Smooth muscle cell (in vitro differentiated cells): Measurements from ENCODE around the gene AKT3. TPM values are rescaled to one million over a fixed set of nuclear protein-coding genes. Genes with fewer than 3 reads are reported as not detected.

Source experiments
- DNase-seq: peaks from one replicate; lab custom pipeline; 2025; ENCODE audit not compliant: unreplicated experiment; lab: John Stamatoyannopoulos, UW
- H2AFZ ChIP-seq: fragments of 200-600 bp; sonication (generic); 2 replicates; pipeline ENCODE4 v1.6.0; 2016; ENCODE audit warnings: antibody characterized with exemption, low read depth, mild to moderate bottlenecking
- H3F3A ChIP-seq: fragments of 200-600 bp; sonication (generic); 2 replicates; pipeline ENCODE4 v1.6.0; 2017; ENCODE audit warnings: antibody characterized with exemption, low read depth
- H3K27ac ChIP-seq: fragments of 200-600 bp; sonication (generic); 2 replicates; pipeline ENCODE4 v1.5.1; 2016; ENCODE audit warnings: low read depth, mild to moderate bottlenecking
- H3K27me3 ChIP-seq: fragments of 200-600 bp; sonication (generic); 2 replicates; pipeline ENCODE4 v1.6.1; 2016; ENCODE audit warnings: low read depth, mild to moderate bottlenecking
- H3K36me3 ChIP-seq: fragments of 200-600 bp; sonication (generic); 2 replicates; pipeline ENCODE4 v1.5.1; 2016; ENCODE audit warnings: low read depth
- H3K4me1 ChIP-seq: fragments of 200-600 bp; sonication (generic); 2 replicates; pipeline ENCODE4 v1.5.1; 2016; ENCODE audit warnings: low read depth
- H3K4me2 ChIP-seq: fragments of 200-600 bp; sonication (generic); 2 replicates; pipeline ENCODE4 v1.6.0; 2016; ENCODE audit warnings: mild to moderate bottlenecking
- H3K4me3 ChIP-seq: fragments of 200-600 bp; sonication (generic); 2 replicates; pipeline ENCODE4 v1.5.1; 2016; ENCODE audit warnings: mild to moderate bottlenecking
- H3K79me2 ChIP-seq: fragments of 200-600 bp; sonication (generic); 2 replicates; pipeline ENCODE4 v1.6.0; 2016; ENCODE audit warnings: low read depth, mild to moderate bottlenecking
- H3K9ac ChIP-seq: fragments of 200-600 bp; sonication (generic); 2 replicates; pipeline ENCODE4 v1.6.0; 2016; ENCODE audit warnings: low read depth
- H3K9me3 ChIP-seq: fragments of 200-600 bp; sonication (generic); replicated peaks from 2 replicates; pipeline ENCODE4 v1.5.1; 2016; ENCODE audit warnings: low read depth
- H4K20me1 ChIP-seq: fragments of 200-600 bp; sonication (generic); 2 replicates; pipeline ENCODE4 v1.6.0; 2016; ENCODE audit warnings: low read depth
- CTCF ChIP-seq: fragments of 200-600 bp; sonication (generic); IDR thresholded peaks from 2 replicates; pipeline ENCODE4 v1.5.1; 2017; ENCODE audit warnings: borderline replicate concordance, mild to moderate bottlenecking, antibody characterized with exemption; ENCODE audit not compliant: insufficient read depth, poor library complexity, severe bottlenecking
- WGBS: methylation state at CpG from one replicate; pipeline ENCODE4 v1.1.7; 2016; ENCODE audit warnings: low lambda C conversion rate; 5-methylcytosine and 5-hydroxymethylcytosine counted together
- polyA plus RNA-seq: library from polyadenylated mRNA; unstranded; fragments of >200 nt; fragmentation: Nextera tagmentation; extraction: Ambion mirVana; gene quantifications from 2 replicates; pipeline ENCODE4 v1.2.1, GENCODE V29; 2016
- total RNA-seq: library from RNA; depleted of rRNA; stranded (reverse); fragments of >200 nt; gene quantifications from 2 replicates; pipeline ENCODE4 v1.2.3, GENCODE V29; 2014

Gene AKT3
- total and polyA plus RNA-seq, 2 experiments from 2014 or later: 5.5 to 32.3 TPM

- Histone ChIP-seq H3K4me2 (no peak overlapping the region), H3K4me3 (no peak overlapping the region), H3K27me3 (no peaks in the 10 kb centered on the region), H4K20me1 (peaks cover 38% of the 10 kb centered on the region), H3K36me3 (no peaks in the 10 kb centered on the region), H3F3A (no peaks in the 10 kb centered on the region), H3K4me1 (peaks cover 2% of the 10 kb centered on the region), H3K79me2 (peaks cover 44% of the 10 kb centered on the region), H3K27ac (no peak overlapping the region), H3K9me3 (no peaks in the 10 kb centered on the region), H2AFZ (no peak overlapping the region), H3K9ac (no peak overlapping the region)
- TF ChIP-seq CTCF: peak; percentile 21
- WGBS: 96% methylated on average over 3 of the region's 3 CpGs
- no peak for DNase-seq
These were observed 141.8 kb downstream of the AKT3 start for GRCh38 chr1:243708210-243708609.

- no peaks in the 10 kb centered on the region for H3K36me3 ChIP-seq
- H3F3A ChIP-seq: no peaks in the 10 kb centered on the region
- H3K4me2 ChIP-seq: no peak overlapping the region
- no peaks in the 10 kb centered on the region for H3K4me1 ChIP-seq
- no peak for DNase-seq
- peaks cover 34% of the 10 kb centered on the region for H3K79me2 ChIP-seq
- no peak overlapping the region for H3K4me3 ChIP-seq
- no peak overlapping the region for H3K27ac ChIP-seq
- H3K9ac ChIP-seq: no peak overlapping the region
- H4K20me1 ChIP-seq: peaks cover 30% of the 10 kb centered on the region
- TF ChIP-seq CTCF: no peak
- no peaks in the 10 kb centered on the region for H3K9me3 ChIP-seq
- no peak overlapping the region for H2AFZ ChIP-seq
- WGBS: 99% methylated on average over 2 of the region's 2 CpGs
- no peaks in the 10 kb centered on the region for H3K27me3 ChIP-seq
These were observed 143.5 kb downstream of the AKT3 start for GRCh38 chr1:243706563-243706962.

GRCh38 chr1:243705585-243705984, 144.5 kb downstream of the AKT3 start:
- Histone ChIP-seq H3K4me1 (no peaks in the 10 kb centered on the region), H3K79me2 (peaks cover 25% of the 10 kb centered on the region), H3K9ac (no peak overlapping the region), H3K36me3 (no peaks in the 10 kb centered on the region), H3K27ac (no peak overlapping the region), H3K27me3 (no peaks in the 10 kb centered on the region), H3K4me3 (no peak overlapping the region), H3K9me3 (no peaks in the 10 kb centered on the region), H3K4me2 (no peak overlapping the region), H4K20me1 (peaks cover 28% of the 10 kb centered on the region), H3F3A (no peaks in the 10 kb centered on the region), H2AFZ (no peak overlapping the region)
- DNase-seq: no peak
- 92% methylated on average over 4 of the region's 4 CpGs for WGBS
- no peak for TF ChIP-seq CTCF

- H3K4me2 ChIP-seq: no peak overlapping the region
- DNase-seq: no peak
- no peaks in the 10 kb centered on the region for H3F3A ChIP-seq
- H4K20me1 ChIP-seq: peaks cover 18% of the 10 kb centered on the region
- no peak overlapping the region for H2AFZ ChIP-seq
- peaks cover 10% of the 10 kb centered on the region for H3K79me2 ChIP-seq
- no peak overlapping the region for H3K4me3 ChIP-seq
- no peak overlapping the region for H3K27ac ChIP-seq
- H3K4me1 ChIP-seq: no peaks in the 10 kb centered on the region
- WGBS: 93% methylated on average over 3 of the region's 3 CpGs
- H3K36me3 ChIP-seq: no peaks in the 10 kb centered on the region
- TF ChIP-seq CTCF: no peak
- H3K9me3 ChIP-seq: no peaks in the 10 kb centered on the region
- H3K9ac ChIP-seq: no peak overlapping the region
- H3K27me3 ChIP-seq: no peaks in the 10 kb centered on the region
These were observed 148.2 kb downstream of the AKT3 start for GRCh38 chr1:243701872-243702271.
